Measurements from ENCODE around the gene EDDM3A.
"Not testable (repeated sequence)": the region's sequence is repeated elsewhere in the genome, so short reads cannot be mapped to it uniquely, and the experiment has no call there.

Gene EDDM3A

GRCh38 chr14:20720741-20721140 is 24.9 kb upstream of the EDDM3A start:
- Mint-ChIP-seq H3K9me3 (no peaks in the 10 kb centered on the region), H3K36me3 (ENCODE audit: low read depth) (no peaks in the 10 kb centered on the region), H3K4me1 (ENCODE audit: low read depth) (peaks cover 4% of the 10 kb centered on the region), H3K27ac (no peak overlapping the region), H3K27me3 (peaks cover 47% of the 10 kb centered on the region), H3K4me3 (no peak overlapping the region)
- no peak for DNase-seq

- Mint-ChIP-seq H3K9me3 (no peaks in the 10 kb centered on the region), H3K36me3 (ENCODE audit: low read depth) (no peaks in the 10 kb centered on the region), H3K4me3 (no peak overlapping the region), H3K27ac (no peak overlapping the region), H3K27me3 (peaks cover 54% of the 10 kb centered on the region), H3K4me1 (ENCODE audit: low read depth) (peaks cover 4% of the 10 kb centered on the region)
- DNase-seq, result no peak
Measured at GRCh38 chr14:20722016-20722415, 23.7 kb upstream of the EDDM3A start.

- Mint-ChIP-seq H3K4me3 (no peak overlapping the region), H3K4me1 (ENCODE audit: low read depth) (peaks cover 4% of the 10 kb centered on the region), H3K27ac (no peak overlapping the region), H3K9me3 (no peaks in the 10 kb centered on the region), H3K27me3 (peaks cover 61% of the 10 kb centered on the region), H3K36me3 (ENCODE audit: low read depth) (no peaks in the 10 kb centered on the region)
- DNase-seq, result no peak
Measured at GRCh38 chr14:20723488-20723887, 22.2 kb upstream of the EDDM3A start.

GRCh38 chr14:20726121-20726520 is 19.6 kb upstream of the EDDM3A start:
- H3K27me3 Mint-ChIP-seq, result peaks cover 69% of the 10 kb centered on the region
- not testable (repeated sequence) for DNase-seq; H3K9me3 Mint-ChIP-seq; H3K4me1 Mint-ChIP-seq (ENCODE audit: low read depth); H3K4me3 Mint-ChIP-seq; H3K36me3 Mint-ChIP-seq (ENCODE audit: low read depth); H3K27ac Mint-ChIP-seq

- Mint-ChIP-seq H3K4me1 (ENCODE audit: low read depth) (peaks cover 4% of the 10 kb centered on the region), H3K4me3 (no peak overlapping the region), H3K27ac (no peak overlapping the region), H3K27me3 (peaks cover 65% of the 10 kb centered on the region), H3K9me3 (no peaks in the 10 kb centered on the region), H3K36me3 (ENCODE audit: low read depth) (no peaks in the 10 kb centered on the region)
- DNase-seq, result no peak
Measured at GRCh38 chr14:20726531-20726930, 19.2 kb upstream of the EDDM3A start.

GRCh38 chr14:20730891-20731290 is 14.8 kb upstream of the EDDM3A start:
- peaks cover 26% of the 10 kb centered on the region for H3K27me3 Mint-ChIP-seq
- no peaks in the 10 kb centered on the region for H3K36me3 Mint-ChIP-seq (ENCODE audit: low read depth)
- no peak overlapping the region for H3K27ac Mint-ChIP-seq
- H3K4me3 Mint-ChIP-seq, result no peak overlapping the region
- no peaks in the 10 kb centered on the region for H3K4me1 Mint-ChIP-seq (ENCODE audit: low read depth)
- no peaks in the 10 kb centered on the region for H3K9me3 Mint-ChIP-seq
- no peak for DNase-seq

GRCh38 chr14:20732477-20732876 is 13.2 kb upstream of the EDDM3A start:
- no peak for DNase-seq
- no peak overlapping the region for H3K27ac Mint-ChIP-seq
- H3K4me1 Mint-ChIP-seq (ENCODE audit: low read depth), result no peaks in the 10 kb centered on the region
- H3K27me3 Mint-ChIP-seq, result peaks cover 12% of the 10 kb centered on the region
- H3K36me3 Mint-ChIP-seq (ENCODE audit: low read depth), result no peaks in the 10 kb centered on the region
- no peak overlapping the region for H3K4me3 Mint-ChIP-seq
- H3K9me3 Mint-ChIP-seq, result no peaks in the 10 kb centered on the region

- H3K4me1 Mint-ChIP-seq (ENCODE audit: low read depth), result no peaks in the 10 kb centered on the region
- H3K27ac Mint-ChIP-seq, result no peak overlapping the region
- no peaks in the 10 kb centered on the region for H3K9me3 Mint-ChIP-seq
- H3K4me3 Mint-ChIP-seq, result no peak overlapping the region
- no peak for DNase-seq
- H3K36me3 Mint-ChIP-seq (ENCODE audit: low read depth), result no peaks in the 10 kb centered on the region
- H3K27me3 Mint-ChIP-seq, result peaks cover 7% of the 10 kb centered on the region
Measured at GRCh38 chr14:20732979-20733635, 12.6 kb upstream of the EDDM3A start.

- H3K4me3 Mint-ChIP-seq, result no peak overlapping the region
- H3K27ac Mint-ChIP-seq, result no peak overlapping the region
- H3K4me1 Mint-ChIP-seq (ENCODE audit: low read depth), result no peaks in the 10 kb centered on the region
- DNase-seq, result no peak
- peaks cover 7% of the 10 kb centered on the region for H3K27me3 Mint-ChIP-seq
- no peaks in the 10 kb centered on the region for H3K36me3 Mint-ChIP-seq (ENCODE audit: low read depth)
- no peaks in the 10 kb centered on the region for H3K9me3 Mint-ChIP-seq
Measured at GRCh38 chr14:20733684-20734429, 11.8 kb upstream of the EDDM3A start.

- no peak for DNase-seq
- Mint-ChIP-seq H3K36me3 (ENCODE audit: low read depth) (no peaks in the 10 kb centered on the region), H3K9me3 (no peaks in the 10 kb centered on the region), H3K27ac (no peak overlapping the region), H3K4me3 (no peak overlapping the region), H3K4me1 (ENCODE audit: low read depth) (no peaks in the 10 kb centered on the region), H3K27me3 (peaks cover 7% of the 10 kb centered on the region)
Measured at GRCh38 chr14:20734430-20734806, 11.3 kb upstream of the EDDM3A start.

GRCh38 chr14:20738292-20738691 is 7.4 kb upstream of the EDDM3A start:
- not testable (repeated sequence) for H3K9me3 Mint-ChIP-seq; H3K36me3 Mint-ChIP-seq (ENCODE audit: low read depth); H3K27me3 Mint-ChIP-seq; H3K4me3 Mint-ChIP-seq; DNase-seq; H3K27ac Mint-ChIP-seq; H3K4me1 Mint-ChIP-seq (ENCODE audit: low read depth)

- Mint-ChIP-seq H3K27ac (no peak overlapping the region), H3K4me1 (ENCODE audit: low read depth) (no peaks in the 10 kb centered on the region), H3K4me3 (no peak overlapping the region), H3K9me3 (no peaks in the 10 kb centered on the region), H3K36me3 (ENCODE audit: low read depth) (no peaks in the 10 kb centered on the region), H3K27me3 (peaks cover 3% of the 10 kb centered on the region)
- no peak for DNase-seq
Measured at GRCh38 chr14:20742132-20742531, 3.6 kb upstream of the EDDM3A start.

- no peak overlapping the region for H3K27ac Mint-ChIP-seq
- no peaks in the 10 kb centered on the region for H3K36me3 Mint-ChIP-seq (ENCODE audit: low read depth)
- DNase-seq, result no peak
- no peak overlapping the region for H3K4me3 Mint-ChIP-seq
- H3K27me3 Mint-ChIP-seq, result peaks cover 3% of the 10 kb centered on the region
- H3K4me1 Mint-ChIP-seq (ENCODE audit: low read depth), result no peaks in the 10 kb centered on the region
- H3K9me3 Mint-ChIP-seq, result no peaks in the 10 kb centered on the region
Measured at GRCh38 chr14:20743556-20743955, 2.1 kb upstream of the EDDM3A start.

- no peak overlapping the region for H3K27ac Mint-ChIP-seq
- no peaks in the 10 kb centered on the region for H3K36me3 Mint-ChIP-seq (ENCODE audit: low read depth)
- DNase-seq, result no peak
- peaks cover 10% of the 10 kb centered on the region for H3K27me3 Mint-ChIP-seq
- no peaks in the 10 kb centered on the region for H3K4me1 Mint-ChIP-seq (ENCODE audit: low read depth)
- H3K4me3 Mint-ChIP-seq, result no peak overlapping the region
- H3K9me3 Mint-ChIP-seq, result peaks cover 1% of the 10 kb centered on the region
Measured at GRCh38 chr14:20746566-20746965, 879 bp downstream of the EDDM3A start.

GRCh38 chr14:20748439-20748838 is 2.8 kb downstream of the EDDM3A start:
- H3K36me3 Mint-ChIP-seq (ENCODE audit: low read depth), result no peaks in the 10 kb centered on the region
- DNase-seq, result no peak
- no peak overlapping the region for H3K4me3 Mint-ChIP-seq
- peaks cover 13% of the 10 kb centered on the region for H3K27me3 Mint-ChIP-seq
- no peaks in the 10 kb centered on the region for H3K4me1 Mint-ChIP-seq (ENCODE audit: low read depth)
- no peak overlapping the region for H3K27ac Mint-ChIP-seq
- peaks cover 12% of the 10 kb centered on the region for H3K9me3 Mint-ChIP-seq
